K562 (cell line): Measurements from ENCODE around the gene HSPA5. TPM values are rescaled to one million over a fixed set of nuclear protein-coding genes. Genes with fewer than 3 reads are reported as not detected.

ENCODE experiments used
- CTCFL ChIP-seq: IDR thresholded peaks from 2 replicates; pipeline ENCODE4 v1.6.1; 2011; ENCODE audit warnings: borderline replicate concordance, low read depth, mild to moderate bottlenecking, moderate library complexity, low read length; ENCODE audit not compliant: insufficient read depth, poor library complexity, severe bottlenecking
- DIDO1 ChIP-seq: fragments of 450-650 bp; IDR thresholded peaks from 2 replicates; pipeline ENCODE4 v1.6.1; 2016; ENCODE audit warnings: low read depth, missing biosample characterization, missing genetic modification characterization
- EP300 ChIP-seq: IDR thresholded peaks from 2 replicates; pipeline ENCODE4 v1.6.1; 2012; ENCODE audit warnings: low read length, improper control_type of control experiment
- HMGN3 ChIP-seq: IDR thresholded peaks from 2 replicates; pipeline ENCODE4 v1.6.1; 2011; ENCODE audit warnings: borderline replicate concordance, low read depth, mild to moderate bottlenecking, mixed read lengths, low read length; ENCODE audit not compliant: insufficient read length; ENCODE audit errors: extremely low read depth
- HNRNPLL ChIP-seq: fragments of 200-400 bp; formaldehyde crosslinking; IDR thresholded peaks from 2 replicates; pipeline ENCODE4 v1.6.1; 2017; ENCODE audit warnings: low read length, low read depth, mild to moderate bottlenecking; ENCODE audit not compliant: poor library complexity, severe bottlenecking
- KDM5B ChIP-seq: fragments of 200-600 bp; sonication (generic); IDR thresholded peaks from 2 replicates; pipeline ENCODE4 v1.6.1; 2012; ENCODE audit warnings: low read depth, mild to moderate bottlenecking, moderate library complexity, low read length, control low read depth, inconsistent platforms; ENCODE audit not compliant: insufficient replicate concordance
- MTA1 ChIP-seq: fragments of 450-650 bp; IDR thresholded peaks from 2 replicates; pipeline ENCODE4 v1.6.1; 2017; ENCODE audit warnings: borderline replicate concordance
- NKRF ChIP-seq: fragments of 450-650 bp; IDR thresholded peaks from 2 replicates; pipeline ENCODE4 v1.6.1; 2016; ENCODE audit warnings: borderline replicate concordance
- SETDB1 ChIP-seq: IDR thresholded peaks from one replicate; pipeline ENCODE4 v1.6.1; 2012; ENCODE audit warnings: low read length, control low read depth, inconsistent platforms
- SIN3B ChIP-seq: fragments of 450-650 bp; IDR thresholded peaks from 2 replicates; pipeline ENCODE4 v1.6.1; 2017; ENCODE audit warnings: low read depth, mild to moderate bottlenecking, moderate library complexity
- SP1 ChIP-seq: sonication (generic); formaldehyde crosslinking; IDR thresholded peaks from 2 replicates; pipeline ENCODE4 v1.8.1; 2022; ENCODE audit warnings: mild to moderate bottlenecking, missing genetic modification reagents
- SREBF1 ChIP-seq: fragments of 150-350 bp; IDR thresholded peaks from 2 replicates; pipeline ENCODE4 v1.6.1; 2014; ENCODE audit warnings: antibody characterized with exemption, low read depth, low read length, borderline replicate concordance
- ZBTB33 ChIP-seq: sonication (generic); formaldehyde crosslinking; IDR thresholded peaks from 2 replicates; pipeline ENCODE4 v1.8.1; 2023; ENCODE audit warnings: mild to moderate bottlenecking, missing genetic modification reagents
- ZEB2 ChIP-seq: fragments of 450-650 bp; IDR thresholded peaks from 2 replicates; pipeline ENCODE4 v1.6.1; 2016
- ZNF282 ChIP-seq: sonication (generic); formaldehyde crosslinking; IDR thresholded peaks from 2 replicates; pipeline ENCODE4 v1.8.1; 2023; ENCODE audit warnings: missing genetic modification reagents
- ZNF384 ChIP-seq: IDR thresholded peaks from 2 replicates; pipeline ENCODE4 v1.6.1; 2012; ENCODE audit warnings: low read depth, low read length, improper control_type of control experiment
- ZNF507 ChIP-seq: conservative IDR thresholded peaks from 2 replicates; pipeline ENCODE4 v1.6.1; 2017; ENCODE audit warnings: missing genetic modification characterization, missing compliant biosample characterization
- ZNF511 ChIP-seq: sonication (generic); formaldehyde crosslinking; IDR thresholded peaks from 2 replicates; pipeline ENCODE4 v1.8.0; 2022; ENCODE audit warnings: mild to moderate bottlenecking, missing genetic modification reagents
- ZNF785 ChIP-seq: fragments of 250-450 bp; sonication (Bioruptor Pico); IDR thresholded peaks from 2 replicates; pipeline ENCODE4 v1.4.0; 2020; ENCODE audit warnings: mild to moderate bottlenecking
- polyA plus RNA-seq, 8 experiments: library from polyadenylated mRNA; depleted of rRNA in 4 of 8; stranded (reverse) in 5 of 8; unstranded in 3 of 8; fragments of >200 nt; fragmentation: Nextera tagmentation in 2 of 8; fragmentation: Illumina TruSeq in 1 of 8; extraction: Ambion mirVana in 2 of 8; extraction: Trizol in 1 of 8; gene quantifications; 2 replicates each; pipeline versions ENCODE4 v1.2.1 to v1.2.3, GENCODE V29; 2011 to 2014; ENCODE audit warnings: inconsistent platforms in 1 of 8, missing spikeins in 1 of 8
- total RNA-seq, 7 experiments: library from RNA; depleted of rRNA in 6 of 7; stranded (reverse); fragments of >200 nt in 6 of 7; fragmentation: Illumina TruSeq in 2 of 7; extraction: Trizol in 2 of 7; gene quantifications; 2 replicates each; pipeline versions ENCODE4 v1.2.1 to v1.2.3, GENCODE V29; 2011 to 2021; ENCODE audit warnings: low replicate concordance in 1 of 7

HSPA5 gene
- total and polyA plus RNA-seq, 9 of the 15 experiments (the other 6 are each of a cell fraction or from before 2014, with no cell fraction given): 48.0 to 265 (median 113) TPM

- TF ChIP-seq SP1 (CRISPR knock-in tag) (peak; percentile 78), KDM5B (peak; percentile 64), EP300 (peak; percentile 47; the same call in 1 of the 2 replicates), ZEB2 (0 out of 2 replicates have a peak, but pooled peaks have one; percentile 14), ZNF511 (CRISPR knock-in tag) (no peak), ZNF384 (0 out of 2 replicates have a peak, but pooled peaks have one; percentile 21), CTCFL (peak; percentile 98), SETDB1 (no peak), SIN3B (peak; percentile 77), ZNF507 (tag) (no peak), SREBF1 (no peak), MTA1 (peak; percentile 94), NKRF (peak; percentile 46; the same call in 1 of the 2 replicates), HMGN3 (peak; percentile 90), ZNF282 (CRISPR knock-in tag) (0 out of 2 replicates have a peak, but pooled peaks have one; percentile 7), DIDO1 (tag) (peak; percentile 68), ZNF785 (peak; percentile 96), HNRNPLL (peak; percentile 71), ZBTB33 (CRISPR knock-in tag) (peak; percentile 82)
These were observed 51.5 kb downstream of the HSPA5 start, which contains the start of gene PPP6C (continued) for GRCh38 chr9:125189361-125190289.
